ENCODE data around the gene SMURF1.

The SMURF1 gene

DNA sequence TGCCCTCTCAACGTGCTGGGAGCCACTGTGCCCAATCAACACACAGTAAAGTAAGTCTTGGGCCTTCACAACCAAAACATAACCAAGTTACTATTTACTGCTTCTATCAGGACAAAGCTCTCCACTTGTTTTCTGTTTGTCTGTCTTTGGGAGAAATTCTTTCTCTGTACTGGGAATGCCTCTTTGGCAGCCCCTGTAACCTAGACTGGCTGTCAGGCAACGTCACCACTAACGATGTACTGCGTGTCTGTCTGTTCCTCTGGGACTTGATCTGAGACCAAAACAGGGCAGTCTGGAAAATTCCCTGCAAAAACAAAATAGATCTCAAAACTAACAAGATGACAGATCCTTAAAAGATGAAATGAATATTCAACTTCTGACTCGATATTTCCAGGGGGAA lies 113.0 kb downstream of the SMURF1 start:
- H4K20me1 ChIP-seq (ENCODE audit: insufficient read depth, low read length): no peaks in the 10 kb centered on the region
- no peaks in the 10 kb centered on the region for H3K9me3 ChIP-seq (ENCODE audit: low read length)

DNA sequence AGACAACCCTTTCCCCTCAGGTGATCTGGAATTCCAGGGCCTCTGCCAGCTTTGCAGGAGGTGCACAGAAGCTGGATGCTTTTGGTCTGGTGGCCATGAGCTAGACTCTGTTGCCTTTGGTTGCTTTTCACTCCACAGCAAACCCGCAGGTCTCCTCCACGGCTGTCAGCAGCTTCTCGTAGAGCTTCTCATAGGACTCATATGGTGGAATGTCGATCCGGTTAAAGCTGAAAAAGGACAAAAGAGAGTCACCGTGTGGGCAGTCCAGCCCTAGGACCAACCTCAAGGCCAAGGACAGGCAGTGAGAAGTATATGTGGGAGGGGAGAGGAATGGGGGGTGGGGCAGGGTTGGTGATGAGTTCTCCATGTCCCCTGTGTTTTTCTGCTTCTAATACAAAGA lies 113.5 kb downstream of the SMURF1 start:
- Histone ChIP-seq H3K9me2 (ENCODE audit: low read depth, low read length) (no peaks in the 10 kb centered on the region), H3F3A (ENCODE audit: insufficient read depth, low read length) (no peaks in the 10 kb centered on the region), H3K27me3 (ENCODE audit: insufficient read depth, low read length) (no peaks in the 10 kb centered on the region), H4K20me1 (ENCODE audit: insufficient read depth, low read length) (no peaks in the 10 kb centered on the region), H3K79me2 (ENCODE audit: insufficient read depth, low read length) (no peaks in the 10 kb centered on the region), H3K36me3 (ENCODE audit: insufficient read depth, low read length) (peaks cover 77% of the 10 kb centered on the region), H3K27ac (ENCODE audit: low read depth, low read length, poor library complexity, severe bottlenecking) (no peak overlapping the region), H3K9me3 (ENCODE audit: low read length) (no peaks in the 10 kb centered on the region), H2AFZ (ENCODE audit: low read length) (no peak overlapping the region), H3K4me1 (ENCODE audit: insufficient read depth, low read length, severe bottlenecking) (no peaks in the 10 kb centered on the region), H3K9ac (ENCODE audit: low read length) (no peak overlapping the region), H3K4me3 (ENCODE audit: low read depth, low read length, poor library complexity, severe bottlenecking) (no peak overlapping the region), H3K4me2 (ENCODE audit: low read length) (no peak overlapping the region)
- TF ChIP-seq, protein P1, sequence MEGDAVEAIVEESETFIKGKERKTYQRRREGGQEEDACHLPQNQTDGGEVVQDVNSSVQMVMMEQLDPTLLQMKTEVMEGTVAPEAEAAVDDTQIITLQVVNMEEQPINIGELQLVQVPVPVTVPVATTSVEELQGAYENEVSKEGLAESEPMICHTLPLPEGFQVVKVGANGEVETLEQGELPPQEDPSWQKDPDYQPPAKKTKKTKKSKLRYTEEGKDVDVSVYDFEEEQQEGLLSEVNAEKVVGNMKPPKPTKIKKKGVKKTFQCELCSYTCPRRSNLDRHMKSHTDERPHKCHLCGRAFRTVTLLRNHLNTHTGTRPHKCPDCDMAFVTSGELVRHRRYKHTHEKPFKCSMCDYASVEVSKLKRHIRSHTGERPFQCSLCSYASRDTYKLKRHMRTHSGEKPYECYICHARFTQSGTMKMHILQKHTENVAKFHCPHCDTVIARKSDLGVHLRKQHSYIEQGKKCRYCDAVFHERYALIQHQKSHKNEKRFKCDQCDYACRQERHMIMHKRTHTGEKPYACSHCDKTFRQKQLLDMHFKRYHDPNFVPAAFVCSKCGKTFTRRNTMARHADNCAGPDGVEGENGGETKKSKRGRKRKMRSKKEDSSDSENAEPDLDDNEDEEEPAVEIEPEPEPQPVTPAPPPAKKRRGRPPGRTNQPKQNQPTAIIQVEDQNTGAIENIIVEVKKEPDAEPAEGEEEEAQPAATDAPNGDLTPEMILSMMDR (IDR thresholded peaks at IDR 0.05; ENCODE audit: low read length): no peak
- TF ChIP-seq EZH2 (IDR thresholded peaks at IDR 0.05; ENCODE audit: borderline replicate concordance, low read length): no peak

More for the DNA sequence above, 113.0 kb downstream of the SMURF1 start:
- Histone ChIP-seq H2AFZ (ENCODE audit: low read length) (no peak overlapping the region), H3K9me2 (ENCODE audit: low read depth, low read length) (no peaks in the 10 kb centered on the region), H3K27me3 (ENCODE audit: insufficient read depth, low read length) (no peaks in the 10 kb centered on the region), H3K9ac (ENCODE audit: low read length) (no peak overlapping the region), H3K79me2 (ENCODE audit: insufficient read depth, low read length) (no peaks in the 10 kb centered on the region), H3K4me1 (ENCODE audit: insufficient read depth, low read length, severe bottlenecking) (no peaks in the 10 kb centered on the region), H3K4me2 (ENCODE audit: low read length) (no peak overlapping the region), H3F3A (ENCODE audit: insufficient read depth, low read length) (no peaks in the 10 kb centered on the region), H3K27ac (ENCODE audit: low read depth, low read length, poor library complexity, severe bottlenecking) (no peak overlapping the region), H3K36me3 (ENCODE audit: insufficient read depth, low read length) (peaks cover 82% of the 10 kb centered on the region), H3K4me3 (ENCODE audit: low read depth, low read length, poor library complexity, severe bottlenecking) (no peak overlapping the region)
- no peak for TF ChIP-seq EZH2 (IDR thresholded peaks at IDR 0.05; ENCODE audit: borderline replicate concordance, low read length)
- TF ChIP-seq, protein P1 (IDR thresholded peaks at IDR 0.05; ENCODE audit: low read length): no peak

DNA sequence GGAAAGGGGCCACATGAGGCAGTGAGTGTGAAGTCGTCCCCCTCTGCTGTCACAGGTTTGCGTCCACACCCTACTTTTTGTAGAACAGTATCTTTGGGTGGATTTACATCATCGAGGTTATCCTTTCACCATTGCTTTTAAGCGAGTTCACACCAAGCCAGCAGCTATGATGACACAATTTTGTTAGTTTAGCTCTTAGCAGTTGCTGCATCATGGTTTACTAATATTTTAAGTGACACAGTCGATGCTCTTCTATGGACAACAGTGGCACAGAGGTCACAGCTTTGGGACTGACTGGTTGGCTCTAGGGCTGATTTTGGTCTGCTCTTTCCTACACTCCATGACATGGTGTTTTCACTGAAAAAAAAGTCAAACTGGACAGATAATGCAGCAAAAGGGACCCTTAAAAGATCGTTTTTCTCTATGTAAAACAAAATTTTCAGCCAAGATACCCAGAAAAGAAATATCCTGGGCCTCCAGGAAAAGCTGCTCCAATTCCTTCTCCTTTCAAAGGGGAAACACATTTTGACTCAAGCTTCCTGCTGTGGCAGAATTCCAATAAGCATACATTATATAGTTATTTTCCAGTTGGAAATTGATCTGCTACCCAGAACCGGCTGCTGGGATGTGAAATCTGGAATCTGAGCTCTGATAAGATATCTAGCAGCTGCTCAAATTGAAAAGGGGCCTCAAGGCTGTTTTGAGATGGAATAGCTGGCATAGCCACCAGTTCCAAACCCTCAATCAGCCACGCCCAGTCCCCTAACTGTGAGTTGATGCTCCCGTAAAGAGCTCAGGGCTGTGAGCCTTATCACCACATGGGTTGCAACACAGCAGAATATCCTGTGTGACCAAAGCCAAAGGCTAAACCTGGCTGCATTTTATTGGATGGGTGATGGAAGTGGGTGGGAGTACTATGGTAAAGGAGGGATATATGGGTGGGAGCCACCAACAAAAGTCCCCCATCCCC lies 114.2 kb downstream of the SMURF1 start:
- Histone ChIP-seq H3K9me3 (ENCODE audit: low read length) (no peaks in the 10 kb centered on the region), H2AFZ (ENCODE audit: low read length) (no peak overlapping the region), H3K4me2 (ENCODE audit: low read length) (no peak overlapping the region), H3F3A (ENCODE audit: insufficient read depth, low read length) (no peaks in the 10 kb centered on the region), H3K4me1 (ENCODE audit: insufficient read depth, low read length, severe bottlenecking) (no peaks in the 10 kb centered on the region), H3K36me3 (ENCODE audit: insufficient read depth, low read length) (peaks cover 70% of the 10 kb centered on the region), H3K4me3 (ENCODE audit: low read depth, low read length, poor library complexity, severe bottlenecking) (no peak overlapping the region), H3K9ac (ENCODE audit: low read length) (no peak overlapping the region), H3K79me2 (ENCODE audit: insufficient read depth, low read length) (no peaks in the 10 kb centered on the region), H4K20me1 (ENCODE audit: insufficient read depth, low read length) (no peaks in the 10 kb centered on the region), H3K27me3 (ENCODE audit: insufficient read depth, low read length) (no peaks in the 10 kb centered on the region), H3K27ac (ENCODE audit: low read depth, low read length, poor library complexity, severe bottlenecking) (no peak overlapping the region), H3K9me2 (ENCODE audit: low read depth, low read length) (no peaks in the 10 kb centered on the region)
- TF ChIP-seq, protein P1 (IDR thresholded peaks at IDR 0.05; ENCODE audit: low read length): no peak
- TF ChIP-seq EZH2 (IDR thresholded peaks at IDR 0.05; ENCODE audit: borderline replicate concordance, low read length): no peak
